ENCODE measurements around the gene CCNE1. TPM values are rescaled to one million over a fixed set of nuclear protein-coding genes. Genes with fewer than 3 reads are reported as not detected.
A peak's percentile ranks its signal among the peaks of the same experiment; 100 is the strongest.

Gene CCNE1
- total RNA-seq, 2 donors from 2014 or later = 1.6 to 8.0 TPM

DNA sequence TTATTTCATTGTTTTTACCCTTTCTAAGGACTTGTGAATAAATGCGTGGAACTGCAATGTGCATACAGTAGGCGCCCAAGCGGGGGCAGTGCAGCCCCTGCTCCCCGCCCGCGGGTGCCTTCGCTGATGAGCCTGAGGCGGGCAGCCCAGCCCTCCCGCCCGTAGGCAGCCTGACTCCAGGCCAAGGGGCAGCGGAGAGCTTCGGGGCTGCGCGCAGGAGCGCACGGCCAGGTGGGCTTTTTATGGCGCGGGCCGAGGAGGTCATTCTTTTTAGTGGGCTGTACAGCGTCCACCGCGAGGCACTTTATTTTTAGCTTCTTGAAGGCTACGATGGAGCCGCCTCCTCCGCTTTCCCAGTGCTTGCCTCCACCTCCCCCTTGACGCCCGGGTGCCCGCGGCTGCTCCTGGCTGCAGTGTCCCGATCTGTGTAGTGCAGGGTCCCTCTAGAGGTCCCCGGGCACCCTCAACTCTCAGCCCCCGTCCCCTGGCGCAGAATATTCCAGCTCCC, 60.5 kb downstream of the CCNE1 start:
- H3K27me3 ChIP-seq (replicated peaks; ENCODE audit: insufficient read depth) = peaks cover 4% of the 10 kb centered on the region
- TF ChIP-seq POLR2AphosphoS5 (IDR thresholded peaks at IDR 0.05) (no peak), CTCF (IDR thresholded peaks at IDR 0.05) (no peak), POLR2A (IDR thresholded peaks at IDR 0.05) (no peak)
- WGBS = 30% methylated on average over 33 of the region's 33 CpGs
- no peaks in the 10 kb centered on the region for H3K9me3 ChIP-seq
- no peak for DNase-seq (ENCODE audit: low spot score)
- no peak overlapping the region for H3K4me3 ChIP-seq
- no peak overlapping the region for H3K27ac ChIP-seq
- H3K4me1 ChIP-seq (replicated peaks) = peaks cover 4% of the 10 kb centered on the region
- intact Hi-C loops (cut with DNase I) = loop anchor here (5.0 kb wide), 2 partner anchors 100 to 140 kb away; no protein-coding TSS in a partner anchor
- H3K36me3 ChIP-seq = no peaks in the 10 kb centered on the region

DNA sequence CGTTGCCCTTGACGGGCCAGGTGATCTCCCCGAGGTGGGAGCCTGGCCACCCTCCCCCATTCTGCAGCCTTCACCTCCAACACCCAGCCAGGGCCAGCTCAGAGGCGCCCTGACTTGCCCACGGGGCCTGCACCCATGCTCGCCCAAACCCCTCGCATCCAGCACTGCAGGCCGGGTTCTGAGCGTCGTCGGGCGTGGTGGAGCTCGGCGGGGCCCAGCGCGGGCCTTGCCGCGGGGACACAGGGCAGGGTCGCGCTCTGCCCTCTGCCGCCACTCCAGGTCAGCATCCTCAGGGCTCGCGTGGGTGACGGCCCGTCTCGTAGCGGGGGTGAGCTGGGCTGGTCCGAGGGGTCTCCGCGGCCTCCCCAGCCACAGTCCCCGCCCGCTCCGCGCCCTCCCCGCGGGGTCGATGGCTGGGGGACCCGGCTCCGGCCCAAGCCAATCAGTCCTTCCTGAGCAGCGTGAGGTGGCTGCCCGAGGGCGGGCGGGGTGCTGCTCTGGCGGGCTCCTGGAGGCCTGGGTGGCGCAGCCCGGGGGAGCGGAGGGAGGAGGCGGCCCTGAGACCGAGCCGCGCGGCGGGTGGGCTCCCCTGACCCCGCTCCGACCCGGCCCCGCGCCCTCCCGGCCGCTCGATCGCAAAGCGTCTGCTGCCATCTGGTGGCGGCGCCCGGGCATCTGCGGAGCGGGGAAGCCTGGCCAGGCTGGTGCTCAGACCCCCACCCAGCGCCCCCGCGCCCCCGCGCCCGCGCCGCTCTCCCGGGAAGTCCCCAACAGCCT, 61.4 kb downstream of the CCNE1 start:
- WGBS = 4% methylated on average over 35 of the region's 77 CpGs
- no peak overlapping the region for H3K27ac ChIP-seq
- peaks cover 4% of the 10 kb centered on the region for H3K4me1 ChIP-seq (replicated peaks)
- TF ChIP-seq POLR2A (IDR thresholded peaks at IDR 0.05) (no peak), CTCF (IDR thresholded peaks at IDR 0.05) (peak; percentile 69 to 79 (median 75))
- no peak for DNase-seq (ENCODE audit: low spot score)
- H3K27me3 ChIP-seq (replicated peaks; ENCODE audit: insufficient read depth) = peaks cover 4% of the 10 kb centered on the region
- no peaks in the 10 kb centered on the region for H3K9me3 ChIP-seq
- H3K4me3 ChIP-seq = peak overlapping the region; percentile 19 to 31
- intact Hi-C loops (cut with DNase I) = loop anchor here (5.0 kb wide), 2 partner anchors 101 to 141 kb away; no protein-coding TSS in a partner anchor
- H3K36me3 ChIP-seq = no peaks in the 10 kb centered on the region

Other genes with a start within 250 kb of the CCNE1 start
- gene POP4, start 205.7 kb upstream of the CCNE1 start, total RNA-seq = 10 to 100 TPM; 62.1 to 94.2 TPM
- 10 to 100 TPM; 64.3 to 64.4 TPM for gene PLEKHF1, start 146.5 kb upstream of the CCNE1 start, total RNA-seq
- gene C19orf12, start 96.7 kb upstream of the CCNE1 start, total RNA-seq = 10 to 100 TPM; 27.9 to 42.4 TPM
- gene URI1, start 130.2 kb downstream of the CCNE1 start, total RNA-seq = 10 to 100 TPM; 48.2 to 71.0 TPM